Smooth muscle cell (in vitro differentiated cells): ENCODE measurements around the gene SH3PXD2A. TPM values are rescaled to one million over a fixed set of nuclear protein-coding genes. Genes with fewer than 3 reads are reported as not detected.
"Not testable (repeated sequence)": the region's sequence is repeated elsewhere in the genome, so short reads cannot be mapped to it uniquely, and the experiment has no call there.

ENCODE experiments used
- DNase-seq: peaks from one replicate; lab custom pipeline; 2025; ENCODE audit not compliant: unreplicated experiment; lab: John Stamatoyannopoulos, UW
- H2AFZ ChIP-seq: fragments of 200-600 bp; sonication (generic); 2 replicates; pipeline ENCODE4 v1.6.0; 2016; ENCODE audit warnings: antibody characterized with exemption, low read depth, mild to moderate bottlenecking
- H3F3A ChIP-seq: fragments of 200-600 bp; sonication (generic); 2 replicates; pipeline ENCODE4 v1.6.0; 2017; ENCODE audit warnings: antibody characterized with exemption, low read depth
- H3K27ac ChIP-seq: fragments of 200-600 bp; sonication (generic); 2 replicates; pipeline ENCODE4 v1.5.1; 2016; ENCODE audit warnings: low read depth, mild to moderate bottlenecking
- H3K27me3 ChIP-seq: fragments of 200-600 bp; sonication (generic); 2 replicates; pipeline ENCODE4 v1.6.1; 2016; ENCODE audit warnings: low read depth, mild to moderate bottlenecking
- H3K36me3 ChIP-seq: fragments of 200-600 bp; sonication (generic); 2 replicates; pipeline ENCODE4 v1.5.1; 2016; ENCODE audit warnings: low read depth
- H3K4me1 ChIP-seq: fragments of 200-600 bp; sonication (generic); 2 replicates; pipeline ENCODE4 v1.5.1; 2016; ENCODE audit warnings: low read depth
- H3K4me2 ChIP-seq: fragments of 200-600 bp; sonication (generic); 2 replicates; pipeline ENCODE4 v1.6.0; 2016; ENCODE audit warnings: mild to moderate bottlenecking
- H3K4me3 ChIP-seq: fragments of 200-600 bp; sonication (generic); 2 replicates; pipeline ENCODE4 v1.5.1; 2016; ENCODE audit warnings: mild to moderate bottlenecking
- H3K79me2 ChIP-seq: fragments of 200-600 bp; sonication (generic); 2 replicates; pipeline ENCODE4 v1.6.0; 2016; ENCODE audit warnings: low read depth, mild to moderate bottlenecking
- H3K9ac ChIP-seq: fragments of 200-600 bp; sonication (generic); 2 replicates; pipeline ENCODE4 v1.6.0; 2016; ENCODE audit warnings: low read depth
- H3K9me3 ChIP-seq: fragments of 200-600 bp; sonication (generic); replicated peaks from 2 replicates; pipeline ENCODE4 v1.5.1; 2016; ENCODE audit warnings: low read depth
- H4K20me1 ChIP-seq: fragments of 200-600 bp; sonication (generic); 2 replicates; pipeline ENCODE4 v1.6.0; 2016; ENCODE audit warnings: low read depth
- WGBS: methylation state at CpG from one replicate; pipeline ENCODE4 v1.1.7; 2016; ENCODE audit warnings: low lambda C conversion rate; 5-methylcytosine and 5-hydroxymethylcytosine counted together
- polyA plus RNA-seq: library from polyadenylated mRNA; unstranded; fragments of >200 nt; fragmentation: Nextera tagmentation; extraction: Ambion mirVana; gene quantifications from 2 replicates; pipeline ENCODE4 v1.2.1, GENCODE V29; 2016
- total RNA-seq: library from RNA; depleted of rRNA; stranded (reverse); fragments of >200 nt; gene quantifications from 2 replicates; pipeline ENCODE4 v1.2.3, GENCODE V29; 2014
- TF ChIP-seq, protein P1 (sequence below): fragments of 200-600 bp; sonication (generic); IDR thresholded peaks from 2 replicates; pipeline ENCODE4 v1.5.1; 2017; ENCODE audit warnings: borderline replicate concordance, mild to moderate bottlenecking, antibody characterized with exemption; ENCODE audit not compliant: insufficient read depth, poor library complexity, severe bottlenecking

The SH3PXD2A gene
- total and polyA plus RNA-seq, 2 experiments from 2014 or later = 30.1 to 37.9 TPM

DNA sequence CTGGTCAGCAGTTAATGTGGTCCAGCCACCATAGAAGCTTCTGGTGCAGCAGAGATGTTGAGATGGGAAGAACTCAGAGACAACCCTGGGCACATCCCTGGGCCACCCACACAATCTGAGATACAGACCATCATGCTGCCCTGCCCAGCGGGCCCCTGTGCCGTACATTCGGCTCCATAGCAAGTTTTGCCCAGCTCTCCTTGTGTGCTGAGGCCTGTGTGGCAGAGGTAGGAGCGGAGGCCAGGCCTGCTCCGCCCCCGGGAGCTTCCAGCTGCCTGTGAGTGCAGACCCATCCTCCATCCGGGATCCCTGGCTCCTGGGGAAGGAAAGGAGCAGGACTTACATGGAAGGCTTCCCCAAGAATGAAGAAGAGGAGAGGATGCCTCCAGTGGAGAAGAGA, 221.5 kb downstream of the SH3PXD2A start:
- peaks cover 22% of the 10 kb centered on the region for H3K4me1 ChIP-seq

DNA sequence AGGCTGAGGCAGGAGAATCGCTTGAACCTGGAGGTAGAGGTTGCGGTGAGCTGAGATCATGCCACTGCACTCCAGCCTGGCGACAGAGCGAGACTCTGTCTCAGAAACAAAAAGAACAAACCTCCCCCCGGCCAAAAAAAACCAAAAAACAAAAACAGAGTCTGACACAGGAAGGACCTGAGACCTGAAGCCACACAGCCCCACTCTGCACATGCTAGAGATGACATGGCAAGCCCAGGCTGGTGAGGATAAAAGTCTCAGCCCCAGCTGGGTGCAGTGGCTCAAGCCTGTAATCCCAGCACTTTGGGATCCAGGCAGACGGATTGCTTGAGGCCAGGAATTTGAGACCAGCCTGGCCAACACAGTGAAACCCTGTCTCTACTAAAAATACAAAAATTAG, 222.5 kb downstream of the SH3PXD2A start:
- H3K27ac ChIP-seq, H3K4me3 ChIP-seq, H3K27me3 ChIP-seq, H3K36me3 ChIP-seq, H3F3A ChIP-seq, H3K9ac ChIP-seq, H2AFZ ChIP-seq, H3K9me3 ChIP-seq, DNase-seq, H3K4me2 ChIP-seq: not testable (repeated sequence)
- 86% methylated on average over 6 of the region's 6 CpGs for WGBS
- peaks cover 98% of the 10 kb centered on the region for H4K20me1 ChIP-seq
- peaks cover 24% of the 10 kb centered on the region for H3K79me2 ChIP-seq
- H3K4me1 ChIP-seq = peaks cover 12% of the 10 kb centered on the region

More for the DNA sequence above, 221.5 kb downstream of the SH3PXD2A start:
- Histone ChIP-seq H3K36me3 (no peaks in the 10 kb centered on the region), H3K27me3 (no peaks in the 10 kb centered on the region), H3K79me2 (peaks cover 29% of the 10 kb centered on the region), H3K9ac (no peak overlapping the region), H2AFZ (no peak overlapping the region), H3K27ac (no peak overlapping the region), H3K4me3 (no peak overlapping the region), H3F3A (no peaks in the 10 kb centered on the region), H3K4me2 (no peak overlapping the region), H4K20me1 (peaks cover 98% of the 10 kb centered on the region), H3K9me3 (no peaks in the 10 kb centered on the region)
- WGBS = 97% methylated on average over 7 of the region's 7 CpGs
- no peak for DNase-seq
- TF ChIP-seq, protein P1, sequence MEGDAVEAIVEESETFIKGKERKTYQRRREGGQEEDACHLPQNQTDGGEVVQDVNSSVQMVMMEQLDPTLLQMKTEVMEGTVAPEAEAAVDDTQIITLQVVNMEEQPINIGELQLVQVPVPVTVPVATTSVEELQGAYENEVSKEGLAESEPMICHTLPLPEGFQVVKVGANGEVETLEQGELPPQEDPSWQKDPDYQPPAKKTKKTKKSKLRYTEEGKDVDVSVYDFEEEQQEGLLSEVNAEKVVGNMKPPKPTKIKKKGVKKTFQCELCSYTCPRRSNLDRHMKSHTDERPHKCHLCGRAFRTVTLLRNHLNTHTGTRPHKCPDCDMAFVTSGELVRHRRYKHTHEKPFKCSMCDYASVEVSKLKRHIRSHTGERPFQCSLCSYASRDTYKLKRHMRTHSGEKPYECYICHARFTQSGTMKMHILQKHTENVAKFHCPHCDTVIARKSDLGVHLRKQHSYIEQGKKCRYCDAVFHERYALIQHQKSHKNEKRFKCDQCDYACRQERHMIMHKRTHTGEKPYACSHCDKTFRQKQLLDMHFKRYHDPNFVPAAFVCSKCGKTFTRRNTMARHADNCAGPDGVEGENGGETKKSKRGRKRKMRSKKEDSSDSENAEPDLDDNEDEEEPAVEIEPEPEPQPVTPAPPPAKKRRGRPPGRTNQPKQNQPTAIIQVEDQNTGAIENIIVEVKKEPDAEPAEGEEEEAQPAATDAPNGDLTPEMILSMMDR = no peak

DNA sequence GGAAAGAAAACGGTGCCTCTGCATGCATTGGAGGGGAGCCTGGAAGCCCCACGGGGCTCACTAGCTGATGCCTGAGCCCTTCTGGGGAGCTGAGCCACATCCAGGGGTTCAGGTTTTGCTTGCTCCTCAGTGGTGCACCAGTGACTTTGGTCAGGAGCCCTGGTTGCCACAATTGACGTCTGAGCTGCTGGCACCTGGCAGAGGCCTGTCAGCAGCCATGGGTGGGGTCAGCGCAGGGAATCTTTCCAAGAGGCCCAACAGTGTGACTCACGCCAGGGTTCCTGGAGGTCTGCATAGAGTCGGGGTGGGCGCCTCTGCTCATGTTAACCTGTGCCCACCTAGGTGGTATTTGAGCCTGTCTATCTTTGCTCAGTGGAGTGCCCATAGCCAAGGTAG, 223.1 kb downstream of the SH3PXD2A start:
- H3F3A ChIP-seq = no peaks in the 10 kb centered on the region
- peaks cover 6% of the 10 kb centered on the region for H3K4me1 ChIP-seq
- H4K20me1 ChIP-seq = peaks cover 96% of the 10 kb centered on the region
- no peak overlapping the region for H3K4me3 ChIP-seq
- no peak overlapping the region for H2AFZ ChIP-seq
- H3K36me3 ChIP-seq = no peaks in the 10 kb centered on the region
- H3K9ac ChIP-seq = no peak overlapping the region
- no peaks in the 10 kb centered on the region for H3K27me3 ChIP-seq
- H3K9me3 ChIP-seq = no peaks in the 10 kb centered on the region
- TF ChIP-seq, protein P1 = no peak
- 94% methylated on average over 7 of the region's 7 CpGs for WGBS
- H3K4me2 ChIP-seq = no peak overlapping the region
- no peak overlapping the region for H3K27ac ChIP-seq
- peaks cover 18% of the 10 kb centered on the region for H3K79me2 ChIP-seq
- no peak for DNase-seq

DNA sequence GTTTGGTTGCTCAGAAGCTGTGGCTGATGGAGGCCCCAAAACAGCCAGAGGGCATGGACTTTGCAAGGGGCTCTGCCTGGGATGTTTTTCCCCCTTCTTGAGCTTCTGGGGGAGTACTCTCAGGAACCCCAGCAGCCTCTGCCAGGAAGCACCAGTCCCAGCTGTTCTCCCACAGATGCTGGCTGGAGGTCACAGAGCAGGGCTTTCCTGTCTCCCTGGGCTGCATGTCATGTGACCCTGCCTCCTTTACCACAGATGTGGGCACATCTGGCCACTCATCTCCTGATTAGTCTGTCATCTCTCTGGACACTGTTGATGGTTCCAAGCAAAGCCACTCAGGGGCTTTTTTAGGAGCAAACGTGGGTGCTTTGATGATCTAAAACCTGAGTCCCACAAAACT, 225.2 kb downstream of the SH3PXD2A start:
- peaks cover 17% of the 10 kb centered on the region for H3K79me2 ChIP-seq
- H3F3A ChIP-seq = no peaks in the 10 kb centered on the region
- H3K36me3 ChIP-seq = no peaks in the 10 kb centered on the region
- H3K4me1 ChIP-seq = no peaks in the 10 kb centered on the region
- H4K20me1 ChIP-seq = peaks cover 78% of the 10 kb centered on the region
- no peak overlapping the region for H2AFZ ChIP-seq
- H3K27ac ChIP-seq = peak overlapping the region; percentile 31
- no peak overlapping the region for H3K4me2 ChIP-seq
- DNase-seq = no peak
- H3K9ac ChIP-seq = no peak overlapping the region
- H3K27me3 ChIP-seq = no peaks in the 10 kb centered on the region
- no peaks in the 10 kb centered on the region for H3K9me3 ChIP-seq
- no peak overlapping the region for H3K4me3 ChIP-seq
- TF ChIP-seq, protein P1 = no peak
- 50% methylated on average over 1 of the region's 1 CpG for WGBS
